Measurements from ENCODE around the gene DOCK1.

The DOCK1 gene

GRCh38 chr10:127123626-127124025, 218.4 kb downstream of the DOCK1 start:
- H3K36me3 ChIP-seq (ENCODE audit: control insufficient read depth, insufficient read depth, low read length): no peaks in the 10 kb centered on the region

DNA sequence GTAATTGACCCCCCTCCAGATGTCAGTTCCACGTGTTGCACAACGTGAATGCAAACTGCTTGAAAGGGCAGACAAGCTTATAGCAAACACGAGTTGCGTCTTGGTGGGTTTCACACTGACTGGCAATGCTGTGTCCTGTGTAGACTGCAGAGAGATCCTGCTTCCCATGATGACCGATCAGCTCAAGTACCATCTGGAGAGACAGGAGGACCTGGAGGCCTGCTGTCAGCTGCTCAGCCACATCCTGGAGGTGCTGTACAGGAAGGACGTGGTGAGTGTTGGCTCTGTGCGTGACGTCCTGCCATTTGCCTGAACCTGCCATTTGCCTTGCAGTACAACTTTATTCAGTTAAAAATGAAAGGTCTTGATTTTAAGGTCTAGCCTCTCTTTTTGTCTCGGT, 220.1 kb downstream of the DOCK1 start:
- no peak overlapping the region for H3K9ac ChIP-seq (ENCODE audit: low read length)
- no peaks in the 10 kb centered on the region for H3K27me3 ChIP-seq (ENCODE audit: control insufficient read depth, insufficient read depth, low read length)
- no peak overlapping the region for H3K4me3 ChIP-seq (ENCODE audit: low read length)
- H3K9me3 ChIP-seq (ENCODE audit: control insufficient read depth, low read length): no peaks in the 10 kb centered on the region
- H3K4me1 ChIP-seq (ENCODE audit: control insufficient read depth, insufficient read depth, low read length): no peaks in the 10 kb centered on the region
- H3K36me3 ChIP-seq (ENCODE audit: control insufficient read depth, insufficient read depth, low read length): no peaks in the 10 kb centered on the region

More at GRCh38 chr10:127123626-127124025, 218.4 kb downstream of the DOCK1 start:
- Histone ChIP-seq H3K4me1 (ENCODE audit: control insufficient read depth, insufficient read depth, low read length) (no peaks in the 10 kb centered on the region), H3K9me3 (ENCODE audit: control insufficient read depth, low read length) (no peaks in the 10 kb centered on the region), H3K27me3 (ENCODE audit: control insufficient read depth, insufficient read depth, low read length) (no peaks in the 10 kb centered on the region), H3K9ac (ENCODE audit: low read length) (no peak overlapping the region), H3K4me3 (ENCODE audit: low read length) (no peak overlapping the region)

- Histone ChIP-seq H3K4me1 (ENCODE audit: control insufficient read depth, insufficient read depth, low read length) (no peaks in the 10 kb centered on the region), H3K9me3 (ENCODE audit: control insufficient read depth, low read length) (no peaks in the 10 kb centered on the region), H3K36me3 (ENCODE audit: control insufficient read depth, insufficient read depth, low read length) (no peaks in the 10 kb centered on the region), H3K27me3 (ENCODE audit: control insufficient read depth, insufficient read depth, low read length) (no peaks in the 10 kb centered on the region), H3K4me3 (ENCODE audit: low read length) (no peak overlapping the region), H3K9ac (ENCODE audit: low read length) (no peak overlapping the region)
These were observed 222.6 kb downstream of the DOCK1 start for GRCh38 chr10:127127822-127128221.

DNA sequence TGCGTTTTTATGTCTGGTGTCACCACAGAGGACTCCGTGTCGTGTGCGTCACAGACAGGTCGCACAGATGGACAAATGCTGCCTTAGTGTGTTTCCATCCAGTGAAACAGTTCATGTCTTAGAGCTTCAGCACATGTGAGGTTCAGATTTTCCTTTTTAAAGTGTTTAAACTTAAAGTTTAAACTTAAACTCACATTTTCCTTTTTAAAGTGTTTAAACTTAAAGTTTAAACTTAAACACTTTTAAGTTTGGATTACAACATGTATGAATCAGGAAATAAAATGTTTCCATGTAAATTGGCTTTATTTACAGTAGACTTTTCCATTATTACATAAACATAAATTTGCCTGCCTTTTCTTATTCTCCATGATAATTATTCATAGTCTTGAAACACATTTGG, 223.9 kb downstream of the DOCK1 start:
- H3K36me3 ChIP-seq (ENCODE audit: control insufficient read depth, insufficient read depth, low read length): no peaks in the 10 kb centered on the region
- no peaks in the 10 kb centered on the region for H3K4me1 ChIP-seq (ENCODE audit: control insufficient read depth, insufficient read depth, low read length)
- H3K27me3 ChIP-seq (ENCODE audit: control insufficient read depth, insufficient read depth, low read length): no peaks in the 10 kb centered on the region
- no peaks in the 10 kb centered on the region for H3K9me3 ChIP-seq (ENCODE audit: control insufficient read depth, low read length)
- H3K9ac ChIP-seq (ENCODE audit: low read length): no peak overlapping the region
- H3K4me3 ChIP-seq (ENCODE audit: low read length): no peak overlapping the region

DNA sequence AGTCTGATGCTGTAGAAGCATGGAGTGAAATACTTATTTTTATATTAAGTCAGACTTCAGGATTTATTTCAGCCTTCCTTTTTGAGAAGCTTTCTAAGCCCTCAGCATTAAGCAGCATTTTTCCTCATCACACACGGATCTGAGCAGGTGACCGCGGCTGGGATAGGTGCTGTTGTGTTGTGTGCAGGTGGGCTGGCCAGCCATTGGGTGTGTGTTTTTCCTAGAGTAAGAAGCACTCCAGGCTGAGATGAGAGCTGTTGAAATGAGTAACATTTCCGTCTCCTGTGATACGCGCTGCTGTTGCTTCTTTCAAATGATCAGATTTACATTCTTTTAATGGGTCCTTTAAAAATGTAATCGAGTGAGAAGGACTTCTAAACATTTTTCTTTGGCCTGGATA, 227.2 kb downstream of the DOCK1 start:
- H3K9me3 ChIP-seq (ENCODE audit: control insufficient read depth, low read length): no peaks in the 10 kb centered on the region
- no peak overlapping the region for H3K9ac ChIP-seq (ENCODE audit: low read length)
- no peaks in the 10 kb centered on the region for H3K27me3 ChIP-seq (ENCODE audit: control insufficient read depth, insufficient read depth, low read length)
- H3K36me3 ChIP-seq (ENCODE audit: control insufficient read depth, insufficient read depth, low read length): no peaks in the 10 kb centered on the region
- no peak overlapping the region for H3K4me3 ChIP-seq (ENCODE audit: low read length)
- H3K4me1 ChIP-seq (ENCODE audit: control insufficient read depth, insufficient read depth, low read length): no peaks in the 10 kb centered on the region

- Histone ChIP-seq H3K4me1 (ENCODE audit: control insufficient read depth, insufficient read depth, low read length) (no peaks in the 10 kb centered on the region), H3K9me3 (ENCODE audit: control insufficient read depth, low read length) (no peaks in the 10 kb centered on the region), H3K36me3 (ENCODE audit: control insufficient read depth, insufficient read depth, low read length) (no peaks in the 10 kb centered on the region), H3K27me3 (ENCODE audit: control insufficient read depth, insufficient read depth, low read length) (no peaks in the 10 kb centered on the region), H3K9ac (ENCODE audit: low read length) (no peak overlapping the region), H3K4me3 (ENCODE audit: low read length) (no peak overlapping the region)
These were observed 228.0 kb downstream of the DOCK1 start for GRCh38 chr10:127133225-127133624.

DNA sequence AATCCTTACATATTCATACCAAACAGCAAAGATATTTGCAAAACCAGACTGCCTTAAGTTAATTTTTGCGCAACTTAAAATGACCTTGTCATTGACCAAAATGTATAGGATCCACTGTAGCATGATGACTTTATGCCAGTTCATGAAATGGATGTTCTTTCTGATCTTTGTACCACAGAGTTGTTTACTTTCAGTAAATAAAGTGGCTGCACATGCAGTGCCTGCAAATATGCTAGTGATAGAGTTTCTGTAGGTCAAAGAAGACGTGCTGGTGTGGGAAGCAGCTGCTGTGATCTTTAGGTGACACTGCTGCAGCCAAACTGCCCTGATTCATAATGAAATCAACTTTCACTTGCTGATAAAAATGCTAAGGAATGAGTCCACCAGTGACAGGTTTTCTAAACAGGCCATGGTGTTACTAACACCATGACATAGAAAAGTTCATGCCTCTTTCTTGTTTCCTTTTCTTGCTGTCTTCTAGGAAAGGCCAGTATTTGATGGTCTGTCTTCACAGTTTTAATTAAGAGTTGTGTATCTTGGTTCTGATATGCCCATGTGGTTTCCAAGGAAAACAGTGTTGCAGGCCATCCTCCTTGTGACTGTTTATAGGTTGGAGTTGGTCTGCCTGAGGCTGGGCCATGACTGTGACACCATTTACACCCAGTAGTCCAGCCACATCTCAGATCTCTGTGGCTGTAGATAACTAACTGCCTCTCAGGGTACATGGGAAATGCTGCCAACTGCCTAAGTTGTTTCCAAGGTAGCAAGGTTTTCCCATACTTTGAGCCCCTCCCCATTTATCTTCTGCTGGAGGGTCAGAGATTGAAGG, 228.7 kb downstream of the DOCK1 start:
- no peak overlapping the region for H3K4me3 ChIP-seq (ENCODE audit: low read length)
- no peaks in the 10 kb centered on the region for H3K27me3 ChIP-seq (ENCODE audit: control insufficient read depth, insufficient read depth, low read length)
- H3K4me1 ChIP-seq (ENCODE audit: control insufficient read depth, insufficient read depth, low read length): no peaks in the 10 kb centered on the region
- H3K9me3 ChIP-seq (ENCODE audit: control insufficient read depth, low read length): no peaks in the 10 kb centered on the region
- no peak overlapping the region for H3K9ac ChIP-seq (ENCODE audit: low read length)
- no peaks in the 10 kb centered on the region for H3K36me3 ChIP-seq (ENCODE audit: control insufficient read depth, insufficient read depth, low read length)

DNA sequence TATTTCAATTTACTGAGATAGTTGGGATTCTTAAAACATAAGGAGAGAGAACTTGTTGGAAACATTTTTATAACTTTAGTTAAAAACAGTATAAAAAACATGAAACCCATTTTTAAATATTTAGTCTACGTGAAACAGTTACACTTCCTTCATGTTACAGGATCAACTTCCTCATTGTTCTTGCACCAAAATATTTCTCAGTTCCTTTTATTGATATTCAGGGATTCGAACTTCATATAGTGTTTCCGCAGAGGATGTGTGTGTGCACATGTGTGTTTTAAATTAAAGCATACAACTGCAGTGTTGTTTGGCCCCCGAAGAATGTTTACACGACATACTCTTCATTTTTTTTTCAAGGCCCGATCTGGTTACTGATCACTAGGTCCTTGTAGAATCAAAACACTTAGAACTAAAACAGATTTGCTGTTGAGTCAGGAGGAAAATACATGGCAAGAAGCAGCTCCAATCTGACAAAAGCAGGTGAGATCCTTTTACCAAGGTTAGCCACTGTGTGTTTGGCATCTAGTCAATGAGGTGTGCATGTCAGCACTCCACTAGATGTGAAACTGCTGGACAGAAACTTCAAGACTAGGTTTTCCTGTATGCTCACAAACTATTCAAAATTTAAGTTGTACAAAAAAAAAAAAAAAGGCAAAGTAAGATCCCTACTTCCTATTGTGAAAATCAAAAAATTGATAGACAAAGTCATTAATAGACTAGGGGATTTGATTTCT, 230.8 kb downstream of the DOCK1 start:
- Histone ChIP-seq H3K9me3 (ENCODE audit: control insufficient read depth, low read length) (no peaks in the 10 kb centered on the region), H3K4me3 (ENCODE audit: low read length) (no peak overlapping the region), H3K9ac (ENCODE audit: low read length) (no peak overlapping the region), H3K4me1 (ENCODE audit: control insufficient read depth, insufficient read depth, low read length) (no peaks in the 10 kb centered on the region), H3K27me3 (ENCODE audit: control insufficient read depth, insufficient read depth, low read length) (no peaks in the 10 kb centered on the region), H3K36me3 (ENCODE audit: control insufficient read depth, insufficient read depth, low read length) (no peaks in the 10 kb centered on the region)

- Histone ChIP-seq H3K9ac (ENCODE audit: low read length) (no peak overlapping the region), H3K9me3 (ENCODE audit: control insufficient read depth, low read length) (no peaks in the 10 kb centered on the region), H3K4me3 (ENCODE audit: low read length) (no peak overlapping the region), H3K4me1 (ENCODE audit: control insufficient read depth, insufficient read depth, low read length) (no peaks in the 10 kb centered on the region), H3K27me3 (ENCODE audit: control insufficient read depth, insufficient read depth, low read length) (no peaks in the 10 kb centered on the region), H3K36me3 (ENCODE audit: control insufficient read depth, insufficient read depth, low read length) (no peaks in the 10 kb centered on the region)
These were observed 232.2 kb downstream of the DOCK1 start for GRCh38 chr10:127137391-127137790.

DNA sequence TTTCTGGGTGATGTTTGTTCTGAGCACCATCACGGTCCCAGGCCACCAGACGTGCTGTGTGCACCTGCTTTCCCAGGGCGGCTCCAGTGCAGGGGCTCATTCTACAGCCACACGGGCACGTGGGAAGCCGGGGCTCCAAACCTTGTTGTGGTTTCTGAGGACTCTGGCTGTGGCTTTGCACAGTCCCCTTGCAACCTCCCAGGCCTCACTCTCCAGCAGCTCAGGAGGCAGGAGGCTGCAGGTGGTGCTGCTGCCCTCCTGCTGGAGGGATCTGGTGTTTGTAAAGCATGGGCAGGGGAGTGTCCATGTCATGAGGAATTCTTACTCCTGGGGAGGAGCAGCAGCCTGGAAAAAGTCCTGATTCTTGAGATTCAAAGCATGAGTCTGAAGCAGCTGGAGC, 236.9 kb downstream of the DOCK1 start:
- H3K4me3 ChIP-seq (ENCODE audit: low read length): no peak overlapping the region
- no peaks in the 10 kb centered on the region for H3K9me3 ChIP-seq (ENCODE audit: control insufficient read depth, low read length)
- H3K4me1 ChIP-seq (ENCODE audit: control insufficient read depth, insufficient read depth, low read length): no peaks in the 10 kb centered on the region
- no peaks in the 10 kb centered on the region for H3K36me3 ChIP-seq (ENCODE audit: control insufficient read depth, insufficient read depth, low read length)
- no peak overlapping the region for H3K9ac ChIP-seq (ENCODE audit: low read length)
- H3K27me3 ChIP-seq (ENCODE audit: control insufficient read depth, insufficient read depth, low read length): no peaks in the 10 kb centered on the region

- no peaks in the 10 kb centered on the region for H3K9me3 ChIP-seq (ENCODE audit: control insufficient read depth, low read length)
- H3K9ac ChIP-seq (ENCODE audit: low read length): no peak overlapping the region
- no peaks in the 10 kb centered on the region for H3K4me1 ChIP-seq (ENCODE audit: control insufficient read depth, insufficient read depth, low read length)
- no peaks in the 10 kb centered on the region for H3K27me3 ChIP-seq (ENCODE audit: control insufficient read depth, insufficient read depth, low read length)
- H3K36me3 ChIP-seq (ENCODE audit: control insufficient read depth, insufficient read depth, low read length): no peaks in the 10 kb centered on the region
- H3K4me3 ChIP-seq (ENCODE audit: low read length): no peak overlapping the region
These were observed 237.6 kb downstream of the DOCK1 start for GRCh38 chr10:127142856-127143255.

GRCh38 chr10:127145173-127145572, 239.9 kb downstream of the DOCK1 start:
- Histone ChIP-seq H3K9me3 (ENCODE audit: control insufficient read depth, low read length) (no peaks in the 10 kb centered on the region), H3K9ac (ENCODE audit: low read length) (no peak overlapping the region), H3K36me3 (ENCODE audit: control insufficient read depth, insufficient read depth, low read length) (no peaks in the 10 kb centered on the region), H3K4me1 (ENCODE audit: control insufficient read depth, insufficient read depth, low read length) (no peaks in the 10 kb centered on the region), H3K27me3 (ENCODE audit: control insufficient read depth, insufficient read depth, low read length) (no peaks in the 10 kb centered on the region), H3K4me3 (ENCODE audit: low read length) (no peak overlapping the region)
